Posterior cingulate gyrus (tissue), 11 donors: Measurements from ENCODE around the gene THOC3.
"Not testable (repeated sequence)": the region's sequence is repeated elsewhere in the genome, so short reads cannot be mapped to it uniquely, and the experiment has no call there.

Experiments used
- DNase-seq, 10 donors: peaks; one replicate each; pipeline versions ENCODE4 v3.0.0 to v3.0.0-alpha.2; 2020 to 2021; ENCODE audit warnings: mixed read lengths in 3 of 10
- intact Hi-C: fragments of 100-400 bp; cut with DNase I; formaldehyde crosslinking; loops from one replicate; pipeline ENCODE4 v1.15.1; 2023

The THOC3 gene

DNA sequence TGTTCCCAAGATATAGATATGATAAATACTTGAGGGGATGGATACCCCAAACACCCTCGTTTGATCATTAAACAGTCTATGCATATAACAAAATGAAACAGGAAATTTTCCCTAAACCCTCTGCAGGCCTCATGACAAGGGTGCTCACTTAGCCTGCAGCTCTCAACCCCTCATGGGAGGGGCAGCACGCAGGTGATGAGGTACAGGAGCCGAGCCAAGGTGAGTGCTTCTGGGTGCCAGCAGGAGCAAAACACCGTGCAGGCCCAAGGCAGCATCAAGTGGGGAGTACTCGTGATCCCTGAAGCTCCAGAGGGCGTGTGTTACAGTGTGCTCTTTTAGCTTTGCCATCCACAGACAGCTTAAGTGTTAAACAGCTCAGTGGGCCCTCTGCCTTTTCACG lies 24.9 kb downstream of the THOC3 start:
- DNase-seq, intact Hi-C loops: not testable (repeated sequence)

DNA sequence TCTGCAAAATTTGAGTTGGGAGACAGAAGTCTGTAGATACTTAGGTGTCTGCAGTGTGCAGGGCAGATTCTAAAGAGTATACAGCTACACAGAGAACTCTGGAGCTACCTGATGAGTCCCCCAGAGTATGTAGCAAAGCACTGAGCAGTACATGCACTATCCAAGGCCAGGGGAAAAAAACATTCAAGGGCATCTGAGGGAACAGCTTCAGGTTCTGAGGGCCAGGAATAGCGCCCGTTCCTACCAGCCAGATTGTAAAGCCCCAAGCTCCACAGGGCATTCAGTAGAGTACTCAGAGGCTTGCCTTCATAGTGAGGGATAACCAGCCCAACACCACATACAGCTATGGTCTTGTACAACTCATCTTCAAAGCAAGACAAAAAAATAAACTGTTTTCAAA lies 27.5 kb downstream of the THOC3 start:
- DNase-seq, intact Hi-C loops: not testable (repeated sequence)

DNA sequence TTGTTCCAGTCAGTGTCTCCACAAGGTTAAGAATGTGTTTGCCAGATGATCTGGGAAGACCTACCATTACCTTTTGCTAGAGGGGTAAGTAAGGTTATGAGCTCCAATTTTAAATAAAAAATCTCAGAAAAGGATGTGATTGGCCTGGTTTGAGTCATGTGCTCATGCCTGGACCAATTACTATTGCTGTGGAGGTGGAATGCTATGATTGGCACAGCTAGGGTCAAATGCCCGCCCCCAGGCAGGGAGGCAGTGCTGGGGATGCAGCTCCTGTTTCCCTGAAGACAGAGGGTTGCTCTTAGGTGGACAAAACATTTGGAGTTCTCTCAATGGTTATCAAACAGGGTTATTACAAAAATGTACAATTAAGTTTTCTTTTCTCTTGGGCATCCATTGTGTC lies 29.6 kb downstream of the THOC3 start:
- intact Hi-C loops, DNase-seq: not testable (repeated sequence)

DNA sequence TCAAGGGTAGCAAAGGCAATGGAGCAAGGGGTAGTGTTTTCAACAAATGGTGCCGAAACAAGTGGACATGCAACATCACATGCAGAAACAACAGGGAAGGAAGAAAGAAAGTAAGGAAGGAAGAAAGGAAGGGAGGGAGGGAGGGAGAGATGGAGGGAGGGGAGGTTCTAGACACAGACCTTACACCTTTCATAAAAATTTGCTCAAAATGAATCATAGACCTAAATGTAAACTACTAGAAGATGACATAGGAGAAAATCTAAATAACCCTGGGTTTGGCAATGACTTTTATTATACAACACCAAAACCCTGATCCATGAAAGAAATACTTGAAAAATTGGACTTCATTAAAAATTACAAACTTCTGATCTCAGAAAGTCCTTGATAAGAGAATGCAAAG lies 39.4 kb downstream of the THOC3 start:
- intact Hi-C loops, DNase-seq: not testable (repeated sequence)

DNA sequence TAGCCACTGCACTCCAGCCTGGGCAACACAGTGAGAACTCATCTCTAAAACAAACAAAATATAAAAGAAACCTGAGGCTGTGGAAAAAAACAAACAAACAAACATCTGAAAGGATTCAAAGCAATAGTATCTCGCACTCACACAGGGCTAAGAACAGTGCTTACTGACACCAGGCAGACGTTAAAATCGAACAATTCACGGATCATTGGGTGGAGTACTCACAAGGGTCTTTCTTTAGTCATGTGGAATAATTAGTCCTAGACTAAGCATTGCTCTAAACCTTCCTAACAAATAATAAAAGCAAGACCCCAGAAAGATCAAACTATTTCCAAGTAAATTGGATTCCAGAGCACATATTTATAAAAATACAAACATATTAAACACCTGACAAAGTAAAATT lies 43.0 kb downstream of the THOC3 start:
- intact Hi-C loops, DNase-seq: not testable (repeated sequence)

DNA sequence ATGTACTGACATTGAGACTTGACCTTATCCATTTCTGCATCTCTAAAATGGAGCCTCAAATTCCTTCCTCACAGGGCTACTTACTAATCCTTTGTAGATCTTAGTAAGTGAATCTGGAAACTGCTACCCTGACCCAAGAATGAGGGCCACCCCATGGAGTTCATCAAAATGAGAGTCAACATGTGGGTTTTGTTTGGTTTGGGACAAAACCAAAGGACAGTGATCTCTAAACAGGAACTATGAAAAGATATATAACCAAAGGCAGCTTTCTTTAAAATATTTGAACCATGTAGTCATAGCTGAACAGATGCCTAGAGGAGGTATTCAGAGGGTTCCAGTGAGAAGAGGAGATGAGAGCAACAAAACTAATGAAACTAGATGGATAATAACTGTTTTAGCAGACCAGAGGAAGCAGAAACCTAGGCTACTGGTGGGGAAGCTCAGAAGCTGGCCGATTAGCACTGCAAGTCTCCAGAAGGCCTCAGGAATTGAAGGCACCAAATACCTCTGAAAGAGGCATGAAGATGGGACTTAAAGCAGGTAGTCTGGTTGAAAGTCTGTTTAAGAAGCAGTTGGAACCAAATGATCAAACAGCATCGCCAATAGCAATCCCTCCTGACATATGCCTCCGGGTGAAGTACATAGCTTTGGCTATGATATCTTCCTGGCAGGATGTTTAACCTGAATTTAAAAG lies 45.8 kb downstream of the THOC3 start:
- DNase-seq = no peak
- intact Hi-C loops = no loop called here

DNA sequence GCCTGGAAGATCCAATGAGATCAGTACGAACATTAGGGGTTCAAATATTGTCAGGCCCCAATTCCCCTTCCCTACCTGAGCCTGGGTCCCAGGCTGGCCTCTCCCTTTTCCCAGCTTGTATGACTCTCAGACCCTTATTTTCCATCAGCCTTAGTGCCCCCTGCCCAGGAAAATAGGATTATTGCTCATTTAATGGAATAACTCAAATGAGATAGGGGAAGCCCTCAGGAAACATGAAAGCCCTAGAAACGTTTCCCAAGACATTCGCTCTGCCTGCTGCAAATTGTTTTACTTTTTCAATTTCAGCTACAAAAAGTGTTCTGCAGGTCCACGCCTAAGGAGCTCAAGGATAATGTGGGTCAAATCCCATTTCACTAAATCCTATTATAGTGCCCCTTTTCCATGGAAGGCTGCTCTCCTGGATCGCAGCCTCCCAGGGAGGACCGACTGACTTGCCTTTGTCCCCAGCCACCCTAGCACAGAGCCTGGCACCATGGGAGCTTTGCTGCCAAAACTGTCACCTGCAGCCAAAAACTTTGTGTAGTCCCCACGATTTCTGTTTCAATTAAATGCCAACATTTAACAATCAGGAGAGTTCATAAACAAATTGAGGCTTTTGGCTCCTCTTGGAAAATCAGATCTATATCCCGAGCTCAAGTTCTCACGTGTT lies 46.9 kb downstream of the THOC3 start:
- intact Hi-C loops = no loop called here
- DNase-seq = no peak

DNA sequence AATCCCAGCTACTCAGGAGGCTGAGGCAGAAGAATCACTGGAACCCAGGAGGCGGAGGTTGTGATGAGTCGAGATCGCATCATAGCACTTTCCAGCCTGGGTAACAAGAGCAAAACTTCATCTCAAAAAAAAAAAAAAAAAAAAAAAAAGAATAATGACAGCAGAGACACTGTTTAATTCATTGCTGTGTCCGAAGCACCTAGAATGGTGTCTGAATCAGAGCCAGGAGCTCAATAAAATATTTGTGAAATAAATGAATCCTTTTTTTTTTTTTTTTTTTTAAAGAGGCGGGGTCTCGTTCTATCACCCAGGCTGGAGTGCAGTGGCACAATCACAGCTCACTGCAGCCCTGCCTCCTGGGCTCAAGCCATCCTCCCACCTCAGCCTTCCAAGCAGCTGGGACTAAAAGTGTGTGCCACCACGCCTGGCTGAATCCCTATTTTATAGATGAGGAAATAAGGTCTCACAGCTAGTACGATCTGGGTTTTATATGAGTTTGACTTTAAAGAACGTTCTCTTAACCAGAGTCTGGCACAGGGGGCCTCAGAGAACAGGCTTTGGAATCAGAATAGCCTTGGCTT lies 47.8 kb downstream of the THOC3 start:
- no peak for DNase-seq
- intact Hi-C loops = no loop called here

DNA sequence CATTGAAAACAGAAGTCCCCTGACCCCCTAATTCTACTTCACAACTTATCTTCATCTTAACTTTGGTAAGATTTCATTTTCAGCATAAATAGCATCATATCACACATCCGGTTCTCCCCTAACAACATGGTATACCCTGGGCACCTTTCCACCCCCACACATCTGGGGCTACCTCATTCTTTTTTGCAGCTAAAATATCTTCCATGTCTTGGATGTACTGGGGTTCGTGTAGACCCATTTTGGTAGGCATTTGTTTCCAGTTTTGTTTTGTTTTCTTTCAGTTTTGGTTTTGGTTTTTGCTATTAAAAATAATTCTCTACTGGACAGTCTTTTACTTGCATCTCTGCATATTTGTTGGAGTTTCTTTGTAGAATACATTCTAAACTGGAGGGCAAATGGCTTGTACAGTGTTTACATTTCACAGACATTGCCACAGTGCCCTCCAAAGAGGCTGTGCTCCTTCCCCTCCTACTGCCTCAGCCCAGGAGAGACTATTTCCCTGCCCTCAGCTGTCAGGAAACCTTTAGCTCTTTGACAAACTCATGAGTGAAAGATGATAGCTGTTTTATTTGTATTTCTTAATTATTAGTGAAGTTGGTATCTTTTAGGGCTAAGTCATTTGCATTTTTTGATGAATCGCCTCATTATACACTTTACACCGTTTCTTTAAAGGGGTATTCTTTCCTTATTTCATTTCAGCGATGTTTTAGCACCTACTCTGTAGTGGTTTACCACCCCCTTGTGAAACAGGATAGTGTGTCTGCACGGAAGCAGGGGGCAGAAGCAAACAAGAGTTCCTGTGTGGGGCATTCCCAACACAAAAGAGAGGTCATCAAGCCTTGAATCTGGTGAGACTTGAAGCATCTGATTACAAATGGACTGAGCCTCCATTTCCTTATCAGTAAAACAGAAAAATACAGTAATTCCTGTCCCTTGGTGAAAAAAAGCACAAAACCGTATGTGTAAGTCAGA lies 52.8 kb downstream of the THOC3 start:
- DNase-seq, intact Hi-C loops: not testable (repeated sequence)

DNA sequence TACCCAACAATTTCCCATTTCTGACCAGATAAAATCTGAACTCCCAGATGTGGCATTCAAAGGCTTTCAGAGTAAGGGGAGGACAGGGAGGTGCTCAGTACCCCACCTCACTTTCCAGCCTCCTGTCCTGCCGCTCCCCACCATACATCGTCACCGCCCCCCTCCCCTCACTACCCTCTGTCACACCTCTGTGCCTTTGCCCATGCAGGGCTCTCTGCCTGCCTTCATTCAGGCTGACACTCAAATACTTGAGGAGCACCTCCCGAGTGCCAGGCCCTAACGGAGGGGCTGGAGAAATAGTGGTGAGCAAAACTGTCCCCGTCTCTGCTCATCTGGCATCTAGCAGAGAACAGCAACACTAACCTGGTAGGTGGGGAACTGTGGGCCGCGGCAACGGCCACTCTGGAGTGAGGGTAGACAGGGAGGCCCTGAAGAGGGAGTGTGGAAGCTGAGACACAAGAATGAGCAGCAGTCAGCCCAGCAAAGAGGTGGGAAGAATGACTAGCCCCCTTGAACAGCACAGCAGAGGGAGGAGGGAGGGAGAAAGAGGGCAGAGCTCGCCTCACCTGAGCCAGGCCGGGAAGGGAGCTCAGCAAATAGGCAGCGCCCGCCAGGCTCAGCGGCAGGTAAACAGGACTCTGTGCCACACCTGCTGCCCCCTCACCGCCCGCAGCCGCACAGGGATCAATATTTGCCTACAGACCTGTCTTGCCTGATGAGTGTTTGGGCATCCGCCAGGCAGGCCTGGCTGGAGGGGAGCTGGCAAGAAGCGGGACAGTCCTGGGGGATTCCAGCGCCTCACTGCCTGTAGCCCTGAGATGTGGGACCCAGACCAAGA lies 54.1 kb downstream of the THOC3 start:
- peak in 2 of 10 donors; percentile 35 to 76 for DNase-seq
- intact Hi-C loops = not testable (repeated sequence)

DNA sequence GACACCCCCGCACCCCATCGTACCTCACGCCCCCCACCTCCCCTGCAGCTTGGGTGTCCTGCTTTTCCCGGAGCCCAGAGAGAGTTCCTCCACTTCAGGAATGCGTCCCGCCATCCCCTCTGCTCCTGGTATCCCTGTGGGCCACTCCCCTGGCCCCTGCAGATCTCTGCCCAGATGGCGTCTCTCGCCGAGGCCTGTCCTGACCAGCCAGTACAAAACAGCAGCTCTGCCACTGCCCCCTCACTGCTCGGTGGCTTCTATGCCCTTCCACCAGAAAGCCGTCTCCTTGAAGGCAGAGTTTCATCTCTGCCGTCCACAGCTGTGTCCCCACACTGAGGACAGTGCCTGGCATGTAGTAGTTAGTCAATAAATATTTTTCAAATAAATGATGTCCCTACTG lies 58.0 kb downstream of the THOC3 start:
- intact Hi-C loops = not testable (repeated sequence)
- peak in 2 of 10 donors; percentile 76 to 79 for DNase-seq
